ENCODE results near the gene PRKG1. TPM values are rescaled to one million over a fixed set of nuclear protein-coding genes. Genes with fewer than 3 reads are reported as not detected.

Gene PRKG1
- polyA plus RNA-seq, 1 donor (not counting 4 experiments of a cell fraction or from before 2014, with no cell fraction given): 0.24 TPM

DNA sequence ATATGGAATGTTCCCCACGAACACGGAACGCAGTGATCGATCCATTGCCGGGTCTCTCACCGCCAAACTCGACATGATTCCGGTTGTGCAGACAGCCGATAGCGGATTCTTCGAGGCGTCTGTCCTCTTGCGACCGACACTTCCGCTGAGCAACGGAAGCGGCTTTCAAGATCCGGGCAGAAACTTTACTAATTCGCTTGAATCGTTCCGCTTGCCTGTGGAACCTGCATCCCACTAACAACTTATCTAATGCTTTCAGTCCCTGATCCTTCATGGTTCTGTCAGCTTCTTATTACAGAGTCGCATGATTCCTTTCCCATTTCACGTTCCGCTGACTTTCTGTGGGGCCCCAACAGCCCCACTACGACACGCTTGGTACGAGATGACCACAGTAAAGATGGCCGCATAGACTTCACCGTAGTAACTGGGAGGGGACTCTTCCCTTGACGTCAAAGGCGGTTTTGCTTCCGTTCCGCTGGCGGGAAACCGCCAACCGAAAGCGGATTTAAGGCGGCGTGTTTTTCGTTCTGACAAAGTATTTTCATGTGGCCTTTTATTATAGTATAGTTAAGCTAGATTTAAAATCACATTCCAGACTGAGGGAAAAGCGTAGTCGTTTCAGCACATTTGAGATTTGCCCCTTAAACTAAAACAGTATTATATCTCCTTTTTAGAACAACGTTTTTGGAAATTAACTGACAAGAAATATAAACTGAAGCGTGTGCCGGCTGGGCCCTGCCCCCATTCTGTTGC, 625.4 kb downstream of the PRKG1 start, which contains the start of gene CSTF2T:
Gene CSTF2T, minus strand, starts transcription at position 121 of the 753 bp plus-strand sequence. Its CDS starts 46 bp downstream, at position 75.
- no peaks in the 10 kb centered on the region for H4K20me1 ChIP-seq (ENCODE audit: control insufficient read depth, extremely low read depth, insufficient read depth, low read length)
- H3K9me1 ChIP-seq (ENCODE audit: control insufficient read depth, extremely low read depth, insufficient read depth, low read length): no peaks in the 10 kb centered on the region
- peaks cover 29% of the 10 kb centered on the region for H3K79me2 ChIP-seq (ENCODE audit: control insufficient read depth, insufficient read depth, low read length)
- H3K4me3 ChIP-seq (ENCODE audit: control insufficient read depth in 2 of 3, extremely low read depth in 1 of 3, insufficient read depth in 2 of 3, low read depth in 1 of 3, low read length in 3 of 3): peak within 1 kb of the TSS; percentile 66 to 86 (median 80)
- peaks cover 2 to 6% of the 10 kb centered on the region in 2 experiments for H3K36me3 ChIP-seq (ENCODE audit: control insufficient read depth in 2 of 2, extremely low read depth in 1 of 2, insufficient read depth in 2 of 2, low read length in 2 of 2)
- peak within 1 kb of the TSS; percentile 88 for H3K4me2 ChIP-seq (ENCODE audit: control insufficient read depth, extremely low read depth, insufficient read depth, low read depth, low read length)
- dilution Hi-C loops (cut with MboI; ENCODE audit: extremely low pct_ligation_motif_present, low sequenced_read_pairs): no loop called here
- peak within 1 kb of the TSS; percentile 99 for H2AFZ ChIP-seq (ENCODE audit: control insufficient read depth, low read length)
- peaks cover 18% of the 10 kb centered on the region for H3K4me1 ChIP-seq (ENCODE audit: control insufficient read depth, extremely low read depth, insufficient read depth, low read length)
- DNase-seq (ENCODE audit: low read depth, low spot score) (peak; percentile 21), FAIRE-seq (peak; percentile 76)
- H3K27ac ChIP-seq (ENCODE audit: control insufficient read depth, insufficient read depth, low read length): peak within 1 kb of the TSS; percentile 97
- no peaks in the 10 kb centered on the region for H3K9me3 ChIP-seq (ENCODE audit: control insufficient read depth, low read depth, low read length)
- TF ChIP-seq CTCF (optimal IDR thresholded peaks at IDR 0.05 in 1 of 3, IDR thresholded peaks at IDR 0.05 in 1 of 3, conservative IDR thresholded peaks at IDR 0.05 in 1 of 3; ENCODE audit: extremely low read depth in 1 of 3, insufficient read depth in 2 of 3, low read length in 3 of 3) (no peak), EZH2 (IDR thresholded peaks at IDR 0.05; ENCODE audit: low read length) (no peak)
- no peaks in the 10 kb centered on the region for H3K27me3 ChIP-seq (ENCODE audit: control insufficient read depth, extremely low read depth, insufficient read depth, low read length)
- peak within 1 kb of the TSS; percentile 89 for H3K9ac ChIP-seq (ENCODE audit: control insufficient read depth, extremely low read depth, insufficient read depth, low read length)

GRCh38 chr10:51700228-51700817, 626.0 kb downstream of the PRKG1 start:
- no peak for TF ChIP-seq EZH2 (IDR thresholded peaks at IDR 0.05; ENCODE audit: low read length)
- no peak for TF ChIP-seq CTCF (optimal IDR thresholded peaks at IDR 0.05 in 1 of 3, IDR thresholded peaks at IDR 0.05 in 1 of 3, conservative IDR thresholded peaks at IDR 0.05 in 1 of 3; ENCODE audit: extremely low read depth in 1 of 3, insufficient read depth in 2 of 3, low read length in 3 of 3)
- Histone ChIP-seq H3K9me1 (ENCODE audit: control insufficient read depth, extremely low read depth, insufficient read depth, low read length) (no peaks in the 10 kb centered on the region), H2AFZ (ENCODE audit: control insufficient read depth, low read length) (peak overlapping the region; percentile 99), H3K4me1 (ENCODE audit: control insufficient read depth, extremely low read depth, insufficient read depth, low read length) (peaks cover 18% of the 10 kb centered on the region), H3K4me3 (ENCODE audit: control insufficient read depth in 2 of 3, extremely low read depth in 1 of 3, insufficient read depth in 2 of 3, low read depth in 1 of 3, low read length in 3 of 3) (peak overlapping the region; percentile 66 to 86 (median 80)), H4K20me1 (ENCODE audit: control insufficient read depth, extremely low read depth, insufficient read depth, low read length) (no peaks in the 10 kb centered on the region), H3K79me2 (ENCODE audit: control insufficient read depth, insufficient read depth, low read length) (peaks cover 29% of the 10 kb centered on the region), H3K9ac (ENCODE audit: control insufficient read depth, extremely low read depth, insufficient read depth, low read length) (peak overlapping the region; percentile 89), H3K9me3 (ENCODE audit: control insufficient read depth, low read depth, low read length) (no peaks in the 10 kb centered on the region), H3K36me3 (ENCODE audit: control insufficient read depth in 2 of 2, extremely low read depth in 1 of 2, insufficient read depth in 2 of 2, low read length in 2 of 2) (peaks cover 2 to 6% of the 10 kb centered on the region in 2 experiments), H3K27me3 (ENCODE audit: control insufficient read depth, extremely low read depth, insufficient read depth, low read length) (no peaks in the 10 kb centered on the region), H3K4me2 (ENCODE audit: control insufficient read depth, extremely low read depth, insufficient read depth, low read depth, low read length) (peak overlapping the region; percentile 88), H3K27ac (ENCODE audit: control insufficient read depth, insufficient read depth, low read length) (peak overlapping the region; percentile 97)
- FAIRE-seq (no peak), DNase-seq (ENCODE audit: low read depth, low spot score) (no peak)
- dilution Hi-C loops (cut with MboI; ENCODE audit: extremely low pct_ligation_motif_present, low sequenced_read_pairs): no loop called here

All from keratinocyte (primary cell).